ENCODE measurements around the gene DNAJC16.

GRCh38 chr1:15543251-15543588 is 16.6 kb downstream of the DNAJC16 start:
- no peak for TF ChIP-seq CTCF (optimal IDR thresholded peaks at IDR 0.05 in 1 of 3, IDR thresholded peaks at IDR 0.05 in 1 of 3, conservative IDR thresholded peaks at IDR 0.05 in 1 of 3; ENCODE audit: extremely low read depth in 1 of 3, insufficient read depth in 2 of 3, low read length in 3 of 3)
- TF ChIP-seq EZH2 (IDR thresholded peaks at IDR 0.05; ENCODE audit: low read length), result no peak

Data from keratinocyte (primary cell).